GM20000 (cell line): Measurements from ENCODE around the gene CASP1.
A peak's percentile ranks its signal among the peaks of the same experiment; 100 is the strongest.

Experiments
- DNase-seq: peaks from one replicate; pipeline ENCODE4 v3.0.0; 2012; ENCODE audit warnings: low spot score
- CTCF ChIP-seq: IDR thresholded peaks from 2 replicates; pipeline ENCODE4 v1.5.1; 2012; ENCODE audit warnings: mild to moderate bottlenecking, control low read depth; ENCODE audit errors: extremely low read depth, missing control alignments

The CASP1 gene

GRCh38 chr11:105007463-105007862, 27.5 kb downstream of the CASP1 start:
- DNase-seq, result no peak
- no peak for TF ChIP-seq CTCF

GRCh38 chr11:105005451-105005845, 29.5 kb downstream of the CASP1 start:
- no peak for DNase-seq
- no peak for TF ChIP-seq CTCF

GRCh38 chr11:105004021-105004420, 30.9 kb downstream of the CASP1 start:
- DNase-seq, result no peak
- TF ChIP-seq CTCF, result no peak

GRCh38 chr11:105003151-105003550, 31.8 kb downstream of the CASP1 start:
- no peak for DNase-seq
- TF ChIP-seq CTCF, result no peak

- DNase-seq, result peak; percentile 38
These were observed 34.1 kb downstream of the CASP1 start for GRCh38 chr11:105000797-105001196.

GRCh38 chr11:105000167-105000566, 34.8 kb downstream of the CASP1 start:
- TF ChIP-seq CTCF, result no peak
- DNase-seq, result no peak

More at GRCh38 chr11:105000797-105001196, 34.1 kb downstream of the CASP1 start:
- peak; percentile 90 for TF ChIP-seq CTCF

- TF ChIP-seq CTCF, result no peak
These were observed 35.2 kb downstream of the CASP1 start for GRCh38 chr11:104999721-105000120.

More at GRCh38 chr11:104999721-105000120, 35.2 kb downstream of the CASP1 start:
- DNase-seq, result no peak
